Activated T-cell treated with anti-CD3 and anti-CD28 coated beads for 48 hours (primary cell): ENCODE measurements around the gene DMAP1.

ENCODE experiments used
- DNase-seq: peaks from one replicate; pipeline ENCODE4 v3.0.0-alpha.2; 2020; ENCODE audit warnings: low read depth

The DMAP1 gene

DNA sequence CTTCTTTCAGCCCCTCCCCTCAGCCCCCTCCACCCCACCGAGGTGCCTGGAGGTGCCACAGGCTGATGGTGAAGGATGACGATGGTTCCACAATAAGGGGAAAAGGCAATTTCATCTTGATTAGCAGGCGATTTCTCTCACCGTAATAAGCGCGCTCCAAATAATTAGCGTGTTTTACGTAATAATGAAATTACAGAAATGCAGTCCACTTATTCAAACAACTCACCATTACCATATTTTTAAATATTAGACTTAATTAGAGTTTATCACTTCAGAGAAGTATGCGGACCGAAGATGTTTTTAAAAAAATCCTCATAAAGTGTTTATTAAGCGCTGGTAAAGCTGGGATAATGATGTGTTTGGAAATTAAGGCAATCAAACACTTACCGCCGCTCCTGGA is 14.9 kb downstream of the DMAP1 start:
- no peak for DNase-seq

GRCh38 chr1:44229435-44230167 is 16.3 kb downstream of the DMAP1 start:
- DNase-seq = no peak

DNA sequence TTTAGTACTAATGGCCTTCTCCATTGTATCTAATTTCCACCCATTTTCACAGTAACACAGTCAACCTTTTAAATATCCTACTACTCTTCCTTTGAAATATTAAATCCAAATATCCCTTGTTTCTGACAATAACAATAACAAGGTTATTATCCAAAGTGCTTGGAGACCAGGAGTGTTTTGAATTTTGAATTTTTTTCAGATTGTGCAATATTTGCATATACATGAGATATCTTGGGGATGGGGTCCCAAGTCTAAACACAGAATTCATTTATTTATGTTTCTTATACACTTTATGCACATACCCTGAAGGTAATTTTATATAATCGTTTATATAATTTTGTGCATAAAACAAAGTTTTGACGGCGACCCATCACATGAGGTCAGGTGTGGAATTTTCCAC is 17.5 kb downstream of the DMAP1 start:
- DNase-seq = no peak

GRCh38 chr1:44233593-44233992 is 20.3 kb downstream of the DMAP1 start:
- DNase-seq = no peak

- no peak for DNase-seq
These were observed 22.5 kb downstream of the DMAP1 start for GRCh38 chr1:44235808-44236207.

- no peak for DNase-seq
These were observed 23.4 kb downstream of the DMAP1 start for GRCh38 chr1:44236490-44237272.

DNA sequence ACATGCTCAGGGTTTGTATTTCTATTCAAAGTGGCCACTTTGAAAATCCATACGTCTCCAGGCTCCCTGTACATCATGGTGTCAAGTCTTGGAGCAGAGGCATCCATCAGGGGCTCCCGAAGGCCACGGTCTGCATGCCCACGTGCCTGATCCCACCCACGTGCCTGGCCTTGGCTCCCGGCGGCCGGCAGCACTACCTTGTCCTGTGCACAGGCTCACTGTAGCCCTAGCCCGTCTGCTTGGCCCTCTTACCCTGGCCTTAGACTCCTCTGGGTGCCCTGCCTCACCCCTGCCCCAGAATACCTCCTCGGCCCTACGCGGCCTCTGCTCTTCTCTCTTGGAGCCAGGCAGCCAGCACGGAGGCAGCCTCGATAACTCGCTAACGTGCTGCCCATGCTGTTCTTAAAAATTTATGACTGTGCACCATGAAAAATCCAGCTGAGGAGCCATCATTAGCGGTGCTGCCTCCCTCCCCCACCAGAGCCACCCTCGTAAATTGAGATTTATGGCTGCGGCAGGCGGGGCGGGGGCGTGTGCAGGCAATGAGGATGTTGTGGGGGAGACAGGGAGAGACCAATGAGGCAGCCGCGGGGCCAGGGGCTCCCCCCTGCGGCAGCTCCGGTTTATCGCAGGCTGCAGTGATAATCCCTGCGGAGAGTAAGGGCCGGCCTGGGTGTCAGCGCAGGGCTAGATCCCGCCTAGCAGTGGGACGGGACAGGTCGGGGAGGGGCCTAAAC is 24.6 kb downstream of the DMAP1 start:
- DNase-seq = peak; percentile 53

DNA sequence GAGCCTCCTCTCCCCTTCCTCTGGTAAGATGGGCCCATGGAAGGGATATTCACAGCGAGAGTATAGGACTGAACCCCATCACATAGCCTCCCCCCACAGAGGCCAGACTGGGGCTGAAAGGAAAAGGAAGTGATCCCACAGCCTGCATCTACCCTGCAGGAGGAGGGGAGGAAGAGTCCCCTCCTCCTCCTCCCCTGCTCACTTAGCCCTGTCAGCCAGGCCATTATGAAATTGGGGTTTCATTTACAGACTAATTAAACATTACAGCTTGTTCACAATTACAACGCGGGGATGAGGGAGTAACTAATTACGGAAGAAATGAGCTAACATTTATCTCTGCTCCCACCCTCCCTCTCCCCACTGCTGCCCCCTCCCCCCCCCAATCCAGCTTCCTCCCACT is 25.4 kb downstream of the DMAP1 start:
- no peak for DNase-seq

- DNase-seq = no peak
These were observed 26.2 kb downstream of the DMAP1 start for GRCh38 chr1:44239331-44239960.

DNA sequence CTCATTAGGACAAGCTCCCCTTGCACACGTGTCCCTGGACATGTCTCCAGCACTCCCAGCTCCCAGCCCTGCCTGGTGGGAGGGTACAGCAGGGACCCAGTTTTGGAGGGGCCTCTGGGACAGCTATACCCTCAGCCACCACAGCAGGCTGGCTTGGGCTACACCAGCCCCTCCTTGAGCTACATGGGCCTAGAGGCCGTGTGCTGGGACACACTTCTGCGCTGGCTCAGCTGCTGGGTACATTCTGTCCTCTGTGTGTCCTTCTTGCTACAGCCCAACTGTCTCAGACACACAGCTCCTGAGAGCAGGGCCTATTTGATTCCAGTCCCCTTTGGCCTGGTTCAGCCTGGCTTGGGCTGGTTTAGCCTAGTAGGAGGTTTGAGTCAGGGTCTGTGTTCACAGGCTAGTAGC is 26.7 kb downstream of the DMAP1 start:
- DNase-seq = no peak

GRCh38 chr1:44240802-44241671 is 27.8 kb downstream of the DMAP1 start:
- DNase-seq = no peak

- no peak for DNase-seq
These were observed 29.5 kb downstream of the DMAP1 start for GRCh38 chr1:44242746-44243145.

- DNase-seq = no peak
These were observed 30.7 kb downstream of the DMAP1 start for GRCh38 chr1:44243782-44244495.

- DNase-seq = no peak
These were observed 31.7 kb downstream of the DMAP1 start for GRCh38 chr1:44244986-44245385.

DNA sequence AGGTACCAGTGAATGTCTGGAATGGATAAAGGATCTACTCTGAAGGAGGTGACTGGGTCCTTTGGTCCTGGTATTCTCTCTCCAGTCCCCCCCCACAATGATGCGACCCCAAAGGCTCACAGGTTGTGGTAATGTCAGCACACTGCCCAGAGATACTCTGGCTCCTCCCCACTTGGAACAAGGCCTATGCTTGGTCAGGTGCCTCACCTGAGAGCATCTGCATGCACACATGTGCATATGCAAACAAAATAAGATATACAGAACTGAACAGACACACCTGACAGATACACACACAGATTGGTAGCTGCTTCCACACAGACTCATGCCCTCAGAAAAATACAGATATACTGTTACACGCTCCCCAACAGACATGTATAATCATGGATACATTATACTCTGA is 33.5 kb downstream of the DMAP1 start:
- no peak for DNase-seq

GRCh38 chr1:44249543-44249942 is 36.3 kb downstream of the DMAP1 start:
- no peak for DNase-seq

DNA sequence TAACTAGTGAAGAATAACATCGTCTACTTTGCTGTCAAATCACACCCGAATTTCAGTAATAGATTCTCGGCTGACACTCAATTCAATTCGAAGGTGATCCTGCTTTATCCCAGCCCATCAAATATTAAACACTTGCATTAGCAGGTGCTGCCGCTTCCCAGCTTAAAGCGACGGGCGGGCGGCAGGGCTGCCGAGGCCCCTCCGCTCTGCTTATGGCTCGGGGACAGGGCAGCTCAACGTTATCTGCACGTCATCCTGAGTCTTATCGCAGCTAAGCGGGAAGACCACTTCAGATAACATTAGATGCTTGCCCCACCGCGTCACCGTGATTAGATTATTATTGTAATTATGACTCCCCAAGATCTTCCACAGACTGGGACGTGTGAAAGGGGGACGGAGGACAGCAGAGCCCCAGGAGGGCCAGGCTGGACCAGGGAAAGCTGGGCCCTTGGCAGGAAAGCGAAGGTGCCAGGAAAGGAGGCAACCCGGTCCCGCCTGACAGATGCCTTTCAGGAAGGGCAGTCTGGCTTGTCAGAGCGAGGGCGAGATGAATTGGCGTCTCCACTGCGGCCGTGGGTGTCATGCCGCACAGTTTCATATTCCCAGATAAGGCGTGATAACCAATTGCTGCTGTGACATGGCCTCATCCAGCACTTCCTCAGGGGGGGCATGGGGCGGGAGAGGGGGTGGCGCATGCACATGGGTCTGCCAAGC is 37.0 kb downstream of the DMAP1 start:
- DNase-seq = no peak

GRCh38 chr1:44251486-44251885 is 38.2 kb downstream of the DMAP1 start:
- no peak for DNase-seq

GRCh38 chr1:44251989-44252671 is 38.9 kb downstream of the DMAP1 start:
- no peak for DNase-seq
